HG03521 (cell line): Measurements from ENCODE around the gene FBP2.
"Not testable (repeated sequence)": the region's sequence is repeated elsewhere in the genome, so short reads cannot be mapped to it uniquely, and the experiment has no call there.

Experiments used
- ATAC-seq: cut with Tn5 transposase; IDR thresholded peaks from one replicate; pipeline ENCODE4 v1.9.1; 2021; ENCODE audit warnings: mild to moderate bottlenecking, moderate library complexity; ENCODE audit not compliant: unreplicated experiment

The FBP2 gene

DNA sequence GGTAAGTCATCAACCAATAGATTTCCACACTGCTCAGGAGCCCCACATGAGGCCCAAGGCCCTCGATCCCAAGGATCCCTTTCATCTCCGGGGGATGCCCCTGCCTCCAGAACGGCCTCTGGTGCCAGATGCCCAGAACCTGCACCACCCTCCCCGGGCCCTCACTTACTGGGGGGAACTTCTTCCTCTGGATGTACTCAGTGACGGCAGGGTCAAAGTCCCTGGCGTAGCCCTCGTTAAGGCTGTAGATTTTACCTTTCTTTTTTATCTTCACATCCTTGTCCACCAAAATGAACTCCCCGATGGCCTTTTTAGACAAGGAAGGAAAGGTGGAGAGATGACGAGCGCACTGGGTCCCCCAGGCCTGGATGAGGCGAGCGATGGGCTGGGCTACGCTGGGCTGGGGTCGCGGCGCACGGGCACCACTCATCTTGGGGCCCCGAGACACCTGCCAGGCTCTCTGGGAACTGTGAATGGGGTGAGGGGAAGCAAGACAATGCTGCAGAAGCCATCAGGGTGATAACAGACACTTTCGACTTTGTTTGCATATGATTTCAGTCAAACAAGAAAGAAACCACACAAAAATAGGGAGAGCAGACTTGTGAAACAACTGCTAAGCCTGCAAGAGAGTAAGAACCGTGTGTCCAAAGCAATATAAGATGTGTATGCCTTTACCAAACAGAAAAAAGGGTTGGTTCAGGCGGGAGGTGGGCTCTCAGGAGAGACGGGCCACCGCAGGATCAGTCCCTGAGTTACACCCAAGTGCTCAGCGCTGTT is 13.2 kb upstream of the FBP2 start:
- no peak for ATAC-seq

DNA sequence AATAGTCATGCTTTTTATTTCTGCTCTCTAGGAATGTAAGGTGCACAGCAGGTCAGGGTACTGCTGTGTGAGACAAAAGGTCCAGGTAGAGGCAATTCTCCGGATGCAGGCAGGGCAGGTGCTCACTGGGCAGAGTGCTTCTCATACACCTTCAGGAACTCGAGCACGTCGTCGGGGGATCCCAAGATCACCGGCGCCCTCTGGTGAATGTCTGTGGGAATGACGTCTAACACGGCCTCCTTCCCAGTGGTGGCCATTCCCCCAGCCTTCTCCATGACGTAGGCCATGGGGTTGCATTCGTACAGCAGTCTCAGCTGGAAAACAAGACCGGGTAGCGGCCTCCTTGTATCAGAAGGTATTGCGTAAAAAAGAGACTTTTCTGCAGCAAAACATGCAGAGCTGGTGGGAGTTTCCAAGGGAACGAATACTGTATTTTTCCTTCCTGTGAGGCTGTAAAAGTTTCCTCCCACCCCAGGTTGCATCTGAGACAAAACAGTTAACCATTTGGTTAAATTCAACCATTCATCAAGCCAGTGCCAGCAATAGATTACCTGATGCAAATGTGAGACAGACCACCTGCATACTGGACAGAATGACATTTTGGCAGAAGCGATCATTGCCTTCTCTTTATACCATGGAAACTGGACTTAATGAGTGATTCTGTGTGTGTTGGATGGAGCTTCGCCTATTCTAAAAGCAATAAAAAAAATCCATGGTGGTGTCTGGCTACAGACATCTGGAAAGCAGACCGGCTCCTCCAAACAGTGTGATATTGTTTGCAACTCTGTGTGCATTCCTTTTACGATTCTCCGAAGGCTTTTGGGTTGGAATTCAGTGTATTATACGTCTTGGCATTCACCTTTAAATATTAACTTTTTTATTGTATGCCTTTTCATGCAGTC is 9.9 kb upstream of the FBP2 start:
- ATAC-seq = peak; percentile 61

DNA sequence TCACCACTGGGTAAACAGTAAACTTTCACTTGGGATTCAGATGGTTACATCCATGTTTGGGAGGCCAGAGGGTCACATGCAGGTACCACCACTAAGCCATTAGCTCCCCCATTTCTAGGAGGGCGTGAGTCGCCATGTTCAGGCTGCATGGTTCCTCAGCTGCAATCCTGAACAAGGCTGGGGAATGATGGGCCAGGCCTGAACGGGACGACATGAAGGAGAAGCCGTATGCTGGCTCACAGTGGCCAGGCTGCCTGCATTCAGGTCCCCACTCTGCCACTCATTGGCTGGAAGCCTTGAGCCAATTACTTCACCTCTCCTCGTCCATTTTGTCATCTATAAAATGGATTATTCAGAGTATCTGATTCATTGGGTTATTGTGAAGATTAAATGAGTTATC is 9.0 kb upstream of the FBP2 start:
- no peak for ATAC-seq

DNA sequence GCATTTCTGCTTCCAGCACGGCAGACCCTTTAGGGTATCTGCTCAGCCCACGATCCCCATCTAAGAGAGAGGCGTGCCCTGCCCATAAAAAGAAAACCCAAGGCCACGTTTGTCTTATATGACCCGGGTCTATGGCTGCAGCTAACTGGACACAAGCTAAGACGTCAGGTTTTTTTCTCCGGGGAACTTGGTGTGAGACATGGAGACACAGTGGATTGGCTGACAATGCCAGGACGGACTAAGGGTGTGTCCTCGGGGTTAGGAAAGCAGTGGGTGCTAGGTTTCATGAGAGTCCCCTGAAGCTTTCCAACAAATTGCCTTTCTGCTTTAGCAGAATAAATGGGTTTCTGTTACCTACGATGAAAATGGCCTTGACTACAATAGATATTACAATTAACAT is 7.1 kb upstream of the FBP2 start:
- no peak for ATAC-seq

DNA sequence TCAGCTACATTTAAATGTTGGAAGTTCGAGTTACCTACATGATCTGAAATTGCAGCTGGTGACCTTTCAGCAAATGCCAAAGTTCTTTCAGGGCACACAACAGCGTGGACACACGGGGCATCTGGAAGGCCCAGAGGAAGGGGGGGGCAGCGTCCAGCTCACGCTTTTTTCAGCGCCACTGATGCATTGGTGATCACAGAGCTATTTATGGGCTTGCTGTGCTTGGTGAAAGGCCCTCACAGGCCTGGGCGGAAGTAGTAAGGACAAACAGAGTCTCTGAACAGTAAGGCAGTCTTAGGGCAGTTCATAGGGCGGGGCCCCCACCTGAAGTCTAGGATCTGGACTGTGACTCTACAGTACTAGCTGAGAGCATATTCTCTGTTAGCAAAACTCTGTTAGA is 6.6 kb upstream of the FBP2 start:
- no peak for ATAC-seq

DNA sequence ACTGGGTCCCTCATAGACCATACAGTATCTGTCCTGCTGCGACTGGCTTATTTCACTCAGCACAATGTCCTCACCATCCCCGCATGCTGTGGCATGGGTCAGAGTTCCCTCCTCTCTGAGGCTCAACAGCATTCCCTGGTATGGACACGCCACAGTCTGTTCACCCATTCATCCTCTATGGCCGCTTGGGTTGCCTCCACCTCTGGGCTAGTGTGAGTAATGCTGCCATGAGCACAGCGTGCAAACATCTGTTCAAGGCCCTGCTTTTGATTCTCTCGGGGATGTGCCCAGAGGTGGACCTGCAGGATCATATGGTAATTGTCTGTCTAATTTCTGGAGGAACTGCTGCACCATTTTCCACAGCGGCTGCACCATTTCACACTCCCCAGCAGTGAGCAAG is 5.5 kb upstream of the FBP2 start:
- no peak for ATAC-seq

DNA sequence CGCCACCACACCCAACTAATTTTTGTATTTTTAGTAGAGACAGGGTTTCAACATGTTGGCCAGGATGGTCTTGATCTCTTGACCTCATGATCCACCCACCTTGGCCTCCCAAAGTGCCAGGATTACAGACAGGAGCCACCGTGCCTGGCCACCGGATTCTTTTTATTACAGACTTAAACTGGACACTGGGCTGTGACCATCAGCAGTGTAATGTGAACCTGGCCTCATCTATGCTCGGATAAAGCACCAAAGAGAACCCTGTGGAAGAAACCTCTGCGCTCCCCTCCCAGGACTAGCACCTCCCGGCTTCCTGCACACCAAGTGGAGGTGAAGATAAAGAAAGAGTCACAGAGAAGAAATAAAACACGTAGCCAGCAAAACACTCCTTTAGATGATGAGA is 941 bp downstream of the FBP2 start:
- not testable (repeated sequence) for ATAC-seq

DNA sequence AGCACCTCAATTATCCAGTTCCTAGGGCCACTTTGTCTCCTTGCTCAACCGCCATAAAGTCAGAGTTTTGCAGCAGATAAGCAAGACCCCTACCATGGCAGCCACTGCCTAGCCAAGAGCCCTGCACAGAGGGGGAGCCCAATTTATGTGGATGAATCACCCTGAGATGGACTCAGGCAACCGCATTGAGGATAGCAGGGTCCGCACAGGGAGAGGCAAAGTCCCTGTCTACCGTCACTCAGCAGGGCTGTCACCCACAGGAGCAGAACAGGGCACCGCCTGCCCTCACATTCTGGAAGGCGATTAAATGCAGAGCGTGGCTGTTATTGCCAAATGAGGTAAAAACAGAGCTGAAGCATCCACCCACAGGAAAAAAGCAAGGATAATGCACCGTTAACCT is 1.7 kb downstream of the FBP2 start:
- ATAC-seq = no peak

DNA sequence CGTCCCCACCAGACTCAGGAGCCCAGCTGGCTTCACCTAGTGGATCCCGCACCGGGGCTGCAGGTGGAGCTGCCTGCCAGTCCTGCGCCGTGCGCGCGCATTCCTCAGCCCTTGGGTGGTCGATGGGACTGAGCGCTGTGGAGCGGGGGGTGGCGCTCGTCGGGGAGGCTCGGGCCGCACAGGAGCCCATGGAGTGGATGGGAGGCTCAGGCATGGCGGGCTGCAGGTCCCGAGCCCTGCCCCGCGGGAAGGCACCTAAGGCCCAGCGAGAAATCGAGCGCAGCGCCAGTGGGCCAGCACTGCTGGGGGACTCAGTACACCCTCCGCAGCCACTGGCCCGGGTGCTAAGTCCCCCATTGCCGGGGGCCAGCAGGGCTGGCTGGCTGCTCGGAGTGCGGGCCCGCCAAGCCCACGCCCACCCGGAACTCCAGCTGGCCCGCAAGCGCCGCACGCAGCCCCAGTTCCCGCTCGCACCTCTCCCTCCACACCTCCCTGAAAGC is 2.5 kb downstream of the FBP2 start:
- ATAC-seq = not testable (repeated sequence)

DNA sequence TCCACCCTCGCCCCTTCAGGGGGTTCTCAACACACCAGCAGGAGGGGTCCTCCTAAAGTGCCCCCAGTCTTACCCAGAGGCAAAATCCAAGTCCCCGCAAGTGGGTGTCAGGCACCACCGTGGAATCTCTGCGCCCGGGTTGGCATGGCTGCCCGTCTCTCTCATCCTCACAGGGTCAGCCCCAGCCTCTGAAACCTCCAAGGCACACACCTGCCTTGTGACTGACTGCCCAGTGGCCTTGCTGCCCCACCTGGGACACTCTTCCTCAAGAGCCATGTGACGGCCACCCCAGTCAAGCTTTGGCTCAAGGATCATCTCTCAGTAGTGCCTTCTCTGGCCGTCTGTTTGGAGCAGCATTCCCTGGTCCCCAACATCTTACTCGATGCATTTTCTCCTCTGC is 4.9 kb downstream of the FBP2 start:
- ATAC-seq = no peak

DNA sequence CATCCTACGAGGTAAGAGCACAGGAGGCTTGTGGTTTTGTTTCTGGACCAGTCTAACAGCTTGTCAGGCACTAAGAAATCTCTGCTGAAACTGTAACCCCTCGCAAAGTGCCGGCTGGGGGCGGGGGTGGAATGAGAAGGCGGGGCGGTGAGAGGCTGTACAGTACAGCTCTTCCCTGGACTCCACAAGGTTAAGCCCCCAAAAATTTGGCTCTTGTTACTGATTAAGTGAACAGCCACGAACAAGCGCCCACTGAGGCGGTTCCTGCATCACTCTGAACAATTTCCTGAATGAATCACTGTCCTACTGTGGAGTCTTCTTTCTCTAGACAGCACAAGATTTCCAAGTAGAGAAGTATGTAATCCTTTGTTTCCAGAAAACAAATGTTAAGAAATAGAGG is 6.8 kb downstream of the FBP2 start:
- no peak for ATAC-seq

DNA sequence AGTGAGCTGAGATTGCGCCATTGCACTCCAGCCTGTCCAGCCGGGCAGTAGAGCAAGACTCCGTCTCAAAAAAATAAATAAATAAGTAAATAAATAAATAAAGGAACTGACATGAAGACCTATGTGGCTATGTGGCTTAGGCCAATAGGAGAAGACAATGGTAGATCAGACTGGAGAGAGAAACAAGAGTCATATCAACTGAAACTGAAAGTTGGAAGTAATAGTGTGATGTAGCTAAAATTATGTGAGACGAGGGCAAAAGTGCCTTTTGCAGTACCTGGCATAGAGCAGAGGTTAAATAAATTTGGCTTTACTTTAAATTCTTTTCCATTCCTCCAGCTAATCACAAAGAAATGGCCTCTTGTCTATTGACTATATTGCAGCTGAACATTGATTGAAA is 7.3 kb downstream of the FBP2 start:
- no peak for ATAC-seq

DNA sequence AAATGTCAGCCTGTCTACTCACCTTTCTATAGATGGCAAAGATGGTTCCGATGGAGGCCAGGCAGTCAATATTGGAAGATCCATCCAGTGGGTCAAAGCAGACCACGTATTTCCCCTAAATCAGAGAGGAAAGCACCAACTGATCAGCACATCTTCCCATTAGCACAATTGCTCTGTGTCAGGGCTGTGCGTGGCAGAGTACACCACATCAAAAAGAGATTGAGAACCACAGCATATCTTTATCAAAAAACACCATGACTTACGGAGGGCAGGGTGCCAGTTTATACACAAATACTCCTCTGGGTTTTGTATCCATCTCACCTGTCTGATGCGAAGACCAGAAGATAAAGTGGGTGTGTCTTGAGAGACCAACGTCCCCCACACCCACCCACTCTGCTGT is 9.1 kb downstream of the FBP2 start:
- ATAC-seq = no peak

DNA sequence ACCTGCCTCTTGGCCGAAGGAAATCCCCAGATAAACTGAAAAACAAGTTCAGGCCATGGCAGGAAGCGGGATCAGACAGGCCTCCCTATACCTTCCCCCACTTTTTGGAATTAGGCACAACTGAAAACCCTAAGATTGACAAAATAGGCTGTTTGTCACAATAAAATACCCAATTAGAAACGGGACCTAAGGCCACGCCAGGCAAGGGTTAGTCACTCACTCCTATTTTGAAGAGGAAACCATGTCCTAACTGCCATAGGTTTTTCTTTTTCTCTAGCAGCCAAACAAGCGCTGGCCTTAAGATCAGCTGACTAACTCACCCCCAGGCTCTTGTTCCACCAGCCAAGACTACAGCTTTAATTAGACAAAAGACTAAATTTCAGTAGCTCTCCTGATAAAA is 11.9 kb downstream of the FBP2 start:
- no peak for ATAC-seq

DNA sequence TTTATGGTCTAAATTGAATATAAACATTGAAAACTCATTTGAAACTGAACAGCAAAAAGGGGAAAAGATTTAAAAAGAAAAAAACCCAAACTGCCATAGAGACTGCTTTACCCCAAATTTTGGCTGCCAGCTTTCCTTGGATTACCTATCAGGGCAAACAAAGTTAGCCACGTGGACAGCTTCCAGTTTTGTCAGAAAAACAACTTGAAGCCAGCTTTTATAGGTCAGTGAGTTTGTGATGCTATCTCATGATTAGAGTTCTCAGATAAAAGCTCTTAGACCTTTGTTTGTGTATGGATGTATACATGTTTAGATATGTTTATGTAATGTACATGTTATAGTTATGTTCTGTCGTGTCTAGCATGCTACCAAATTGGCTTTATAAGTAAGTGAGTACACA is 16.1 kb downstream of the FBP2 start:
- no peak for ATAC-seq

DNA sequence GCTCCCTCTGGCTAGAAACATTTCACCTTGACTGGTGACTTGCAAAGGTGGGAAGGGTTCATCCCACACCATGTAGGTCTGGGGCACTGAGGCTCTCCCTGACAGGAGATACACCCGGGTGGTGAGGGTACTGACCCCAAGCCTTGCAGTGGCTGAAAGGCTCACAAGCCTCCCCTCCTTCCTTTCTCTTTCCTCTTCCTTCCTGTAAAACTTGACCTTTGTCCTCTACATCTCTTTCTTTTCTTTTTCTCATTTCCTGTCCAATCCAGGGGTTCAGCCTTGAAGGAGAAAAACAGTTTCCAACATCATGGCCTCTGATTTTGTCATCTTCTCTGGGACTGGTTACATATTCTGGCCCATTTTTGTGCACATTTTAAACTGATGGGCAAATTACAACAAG is 16.6 kb downstream of the FBP2 start:
- ATAC-seq = no peak

DNA sequence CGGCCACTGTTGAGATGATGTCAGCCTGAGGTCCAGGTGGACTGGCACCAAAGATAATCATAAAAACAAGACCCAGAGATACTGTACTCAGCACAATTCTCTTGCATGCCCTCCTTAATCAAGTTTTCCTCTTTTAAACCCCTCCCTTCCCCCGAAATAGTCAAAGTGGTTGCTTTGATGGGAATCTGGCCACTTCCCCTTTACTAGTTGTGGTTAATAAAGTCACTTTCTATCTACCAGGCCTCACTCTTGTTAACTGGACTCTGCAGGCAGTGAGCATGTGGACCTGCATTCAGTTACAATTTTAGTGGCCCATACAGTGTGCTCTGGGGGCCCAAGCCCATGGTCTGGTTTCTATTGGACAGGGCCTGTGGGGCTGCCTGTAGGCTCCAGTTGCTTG is 17.5 kb downstream of the FBP2 start:
- ATAC-seq = no peak

DNA sequence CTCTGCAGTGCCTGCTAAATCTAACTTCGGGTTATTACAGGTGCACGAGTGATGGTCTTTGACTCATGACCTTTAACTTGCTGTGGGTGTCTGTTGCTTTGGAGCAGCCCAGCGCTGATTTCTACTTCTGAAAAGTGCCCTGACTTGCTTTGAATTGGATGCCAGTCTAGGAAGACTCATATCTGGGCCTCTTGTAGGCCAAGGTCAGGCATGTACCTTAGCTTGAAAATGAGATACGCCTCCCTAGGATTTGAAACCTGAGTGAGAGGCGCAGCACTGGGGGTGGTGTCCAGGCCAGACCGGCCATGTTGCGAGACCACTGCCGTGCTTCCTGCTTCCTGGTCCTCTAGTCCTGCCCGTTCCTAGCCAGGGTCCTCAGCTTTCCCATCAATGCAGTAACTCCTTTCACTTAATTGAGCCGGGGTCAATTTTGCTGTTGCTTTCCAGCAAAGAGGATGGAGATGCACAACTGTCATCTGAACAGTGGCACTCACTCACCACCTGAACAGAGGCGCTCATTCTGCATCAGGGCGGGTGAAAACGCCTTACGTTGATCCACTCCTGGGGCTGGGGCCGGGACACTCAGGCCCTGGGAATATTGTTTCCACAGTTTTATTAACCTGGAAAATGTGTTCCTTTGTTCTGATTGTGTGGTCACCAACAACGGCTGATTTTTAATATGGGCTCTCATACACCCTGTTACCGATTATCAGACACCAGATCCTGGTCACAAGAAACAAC is 24.5 kb downstream of the FBP2 start:
- ATAC-seq = no peak

DNA sequence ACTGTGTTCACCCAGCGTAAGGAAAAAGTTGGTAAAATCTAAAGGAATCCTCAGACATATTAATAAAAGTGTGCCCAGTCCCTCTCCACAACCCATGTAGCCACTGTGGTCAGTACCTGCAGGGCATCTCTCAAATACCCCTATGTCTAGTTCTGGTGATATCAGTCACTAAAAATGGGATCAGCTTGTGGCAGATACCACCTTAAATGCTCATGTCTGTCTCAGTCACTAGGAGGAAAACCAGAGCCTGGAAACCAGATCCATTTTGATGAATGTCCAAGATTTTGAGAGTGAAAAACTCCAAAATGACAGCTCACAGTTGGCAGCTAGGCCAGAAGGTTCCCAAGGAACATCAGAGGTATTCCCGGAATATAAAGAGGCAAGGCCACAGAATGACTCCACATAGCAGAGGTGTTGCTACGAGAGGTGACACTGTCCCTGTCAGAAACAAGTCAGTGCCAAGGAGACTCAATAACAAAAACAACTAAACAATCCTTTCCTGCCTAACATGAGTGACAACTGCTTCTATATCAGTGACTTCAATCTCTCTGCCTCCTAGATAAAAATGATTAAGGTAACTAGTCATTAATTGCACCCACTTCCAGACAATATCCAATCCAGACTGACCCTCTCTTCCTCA is 25.3 kb downstream of the FBP2 start:
- ATAC-seq = no peak

DNA sequence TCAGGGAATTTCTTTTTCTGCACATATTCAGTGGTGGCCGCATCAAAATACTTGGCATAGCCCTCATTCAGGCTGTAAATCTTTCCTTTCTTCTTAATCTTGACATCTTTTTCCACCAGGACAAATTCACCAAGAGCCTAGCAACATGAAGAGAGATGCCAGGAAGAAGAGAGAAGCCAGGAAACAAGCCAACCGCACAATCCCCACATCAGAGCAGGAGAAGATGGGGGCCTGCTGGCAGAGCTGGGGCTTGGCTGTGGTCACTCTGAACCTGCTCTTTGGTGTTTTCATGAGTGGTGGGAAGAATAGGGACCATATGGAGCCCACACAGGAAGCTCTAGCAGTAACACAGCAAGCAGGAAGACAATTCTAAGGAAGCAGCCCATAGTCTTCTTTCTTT is 26.4 kb downstream of the FBP2 start:
- no peak for ATAC-seq

DNA sequence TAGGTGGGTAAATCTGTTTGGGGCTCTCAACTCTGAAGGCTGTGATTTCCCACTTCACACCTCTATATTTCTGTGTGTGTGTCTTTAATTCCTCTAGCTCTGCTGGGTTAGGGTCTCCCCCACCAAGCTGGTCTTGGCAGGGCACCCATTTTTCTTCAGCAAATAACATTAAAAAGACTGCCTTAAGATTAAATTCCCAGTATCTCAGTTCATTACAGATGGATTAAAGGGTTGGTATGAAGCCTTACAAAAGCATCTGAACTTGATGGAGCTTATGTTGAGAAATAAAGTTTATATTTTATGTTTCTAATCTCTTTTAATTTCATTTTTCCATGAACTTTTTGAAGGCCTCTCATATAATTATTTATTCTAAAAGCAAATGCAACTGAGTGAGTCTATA is 27.1 kb downstream of the FBP2 start:
- ATAC-seq = no peak
